GM21423 (cell line): ENCODE data around the gene SNAI1.
"Not testable (repeated sequence)": the region's sequence is repeated elsewhere in the genome, so short reads cannot be mapped to it uniquely, and the experiment has no call there.

Experiments
- ATAC-seq: cut with Tn5 transposase; IDR thresholded peaks from one replicate; pipeline ENCODE4 v1.9.1; 2021; ENCODE audit warnings: mild to moderate bottlenecking, moderate library complexity; ENCODE audit not compliant: unreplicated experiment

The SNAI1 gene

DNA sequence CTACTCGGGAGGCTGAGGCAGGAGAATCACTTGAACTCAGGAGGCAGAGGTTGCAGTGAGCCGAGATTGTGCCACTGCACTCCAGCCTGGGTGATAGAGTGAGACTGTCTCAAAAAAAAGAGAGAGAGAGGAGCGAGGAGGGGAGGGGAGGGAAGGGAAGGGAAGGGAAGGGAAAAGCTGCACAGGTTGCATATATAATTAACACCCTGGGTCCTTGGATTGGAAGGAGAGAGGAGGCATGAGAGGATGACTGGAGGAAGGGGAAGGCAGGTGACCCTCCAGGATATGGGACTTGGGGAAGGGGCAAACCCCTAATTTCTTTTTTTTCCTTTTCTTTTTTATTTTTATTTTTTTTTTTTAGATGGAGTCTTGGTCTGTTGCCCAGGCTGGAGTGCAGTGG, 28.8 kb downstream of the SNAI1 start:
- not testable (repeated sequence) for ATAC-seq

DNA sequence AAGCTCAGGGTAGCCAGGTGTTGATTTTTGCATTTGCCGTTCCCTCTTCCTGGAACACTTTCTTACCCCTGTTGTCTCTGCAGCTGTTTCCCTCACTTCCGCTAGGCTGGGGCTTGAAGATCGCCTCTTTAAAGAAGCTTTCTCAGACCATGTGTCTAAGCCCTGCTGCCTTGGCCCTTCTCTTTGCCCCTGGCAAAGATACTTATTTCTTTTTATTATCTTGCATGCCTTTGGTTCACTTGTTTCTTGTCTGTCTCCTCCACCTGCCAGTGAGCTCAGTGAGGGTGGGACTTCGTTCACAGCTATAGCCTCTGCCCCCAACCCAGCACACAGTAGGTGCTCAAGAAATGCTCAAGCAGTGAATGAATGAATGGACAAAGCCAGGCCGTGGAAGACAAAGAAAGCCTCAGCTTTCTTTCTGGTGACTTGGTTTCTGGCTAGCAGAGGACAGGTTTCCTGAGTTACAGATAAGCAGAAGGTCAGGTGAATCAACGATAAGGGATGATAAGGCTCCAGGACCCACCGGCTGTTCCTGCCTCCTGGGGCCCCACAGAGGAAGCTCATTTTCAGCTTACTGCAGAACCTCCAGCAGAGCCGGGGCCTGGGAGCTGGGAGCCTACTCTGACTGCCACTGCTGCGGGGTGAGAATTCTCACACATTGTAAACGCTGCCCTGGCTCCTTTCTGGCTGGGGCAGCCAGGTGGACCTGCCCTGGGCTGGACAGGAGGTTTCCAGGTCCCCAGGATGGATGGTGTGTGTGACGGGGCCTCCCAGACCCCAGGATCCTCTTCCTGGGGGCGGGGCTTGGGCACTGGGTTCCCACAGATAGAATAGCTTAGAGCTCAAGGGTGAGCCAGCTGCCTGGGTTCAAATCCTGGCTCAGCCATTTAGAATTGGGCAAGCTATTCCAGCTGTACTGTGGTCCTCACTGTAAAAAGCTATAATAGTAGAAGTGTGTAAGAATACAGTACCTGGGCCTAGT, 29.8 kb downstream of the SNAI1 start:
- no peak for ATAC-seq

DNA sequence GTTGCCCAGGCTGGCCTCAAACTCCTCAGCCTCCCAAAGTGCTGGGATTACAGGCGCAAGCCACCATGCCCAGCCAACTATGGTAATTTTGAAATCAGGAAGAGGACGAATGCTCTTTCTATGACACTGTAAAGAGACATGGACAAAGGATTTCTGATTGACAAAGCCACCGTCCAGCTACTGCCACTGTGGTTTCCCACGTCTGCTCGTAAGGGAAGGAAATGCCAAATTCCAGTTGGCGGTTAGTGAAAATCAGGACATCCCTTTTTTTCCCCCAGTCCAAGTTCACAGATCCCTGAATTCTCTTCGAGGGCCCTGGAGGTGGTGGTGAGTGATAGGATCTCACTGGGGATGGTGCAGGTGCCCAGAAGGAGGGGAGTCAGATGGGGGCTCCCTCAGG, 31.2 kb downstream of the SNAI1 start:
- no peak for ATAC-seq

DNA sequence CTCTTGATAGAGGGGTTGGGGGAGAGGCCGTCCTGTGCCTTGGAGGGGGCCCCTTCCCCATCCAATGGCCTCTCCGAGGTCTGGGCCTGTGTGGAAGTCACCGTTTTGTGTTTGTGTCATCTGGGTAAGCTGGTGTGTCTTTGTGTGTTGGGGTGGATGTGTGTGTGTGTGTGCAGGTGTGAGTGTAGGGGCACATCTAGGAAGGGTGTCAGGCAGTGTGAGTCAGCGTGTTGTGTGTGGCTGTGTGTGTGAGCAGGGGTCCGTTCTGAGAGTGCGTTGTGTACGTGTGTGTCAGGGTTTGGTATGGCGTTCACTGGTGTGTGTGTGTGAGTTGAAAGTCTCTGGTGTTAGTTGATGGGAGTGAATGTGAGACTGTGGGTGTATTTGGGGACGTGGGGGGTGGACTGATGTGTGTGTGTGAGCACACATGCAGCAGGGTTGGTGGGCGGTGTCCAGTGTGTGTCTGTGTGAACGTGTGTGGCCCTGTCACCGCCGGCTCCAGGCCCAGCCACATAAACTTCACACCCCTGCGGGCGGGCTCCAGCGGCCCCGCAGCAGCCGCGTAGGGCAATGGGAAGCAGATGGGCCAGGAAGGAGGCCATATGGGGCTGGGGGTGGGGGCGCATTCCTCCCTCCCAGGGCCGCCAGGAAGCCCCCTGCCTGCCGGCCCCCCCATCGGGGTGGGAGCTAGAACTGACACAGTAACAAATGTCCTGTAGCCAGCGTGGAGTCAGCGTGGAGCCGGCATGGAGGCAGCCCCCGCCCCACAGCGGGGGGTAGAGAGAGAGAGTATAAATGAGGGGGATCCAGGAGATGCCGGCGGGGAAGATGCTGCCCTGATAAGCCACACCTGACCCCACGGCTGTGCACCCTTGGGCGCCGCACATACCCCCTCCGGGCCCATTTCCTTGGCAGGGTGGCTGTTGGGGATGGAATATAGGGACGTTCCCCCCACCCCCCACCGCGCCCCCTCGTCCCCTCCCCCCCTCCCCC, 32.1 kb downstream of the SNAI1 start:
- ATAC-seq: no peak

DNA sequence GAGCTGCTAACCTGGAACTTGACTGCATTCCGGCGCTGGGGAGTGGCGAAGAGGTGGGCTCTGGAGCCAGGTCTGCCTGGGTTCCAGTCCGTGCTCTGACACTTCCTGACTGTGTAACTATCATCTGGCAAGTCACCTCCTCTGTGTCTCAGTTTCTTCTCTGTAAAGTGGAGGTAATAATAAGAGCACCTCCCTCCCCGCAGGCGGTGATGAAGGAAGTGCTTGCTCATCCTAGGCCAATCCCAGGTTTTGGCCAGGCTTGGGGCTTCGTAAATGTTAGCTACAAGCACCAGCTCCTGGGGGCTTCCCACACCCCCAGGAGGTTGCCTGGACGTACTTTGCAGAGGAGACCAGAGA, 32.8 kb downstream of the SNAI1 start:
- no peak for ATAC-seq

DNA sequence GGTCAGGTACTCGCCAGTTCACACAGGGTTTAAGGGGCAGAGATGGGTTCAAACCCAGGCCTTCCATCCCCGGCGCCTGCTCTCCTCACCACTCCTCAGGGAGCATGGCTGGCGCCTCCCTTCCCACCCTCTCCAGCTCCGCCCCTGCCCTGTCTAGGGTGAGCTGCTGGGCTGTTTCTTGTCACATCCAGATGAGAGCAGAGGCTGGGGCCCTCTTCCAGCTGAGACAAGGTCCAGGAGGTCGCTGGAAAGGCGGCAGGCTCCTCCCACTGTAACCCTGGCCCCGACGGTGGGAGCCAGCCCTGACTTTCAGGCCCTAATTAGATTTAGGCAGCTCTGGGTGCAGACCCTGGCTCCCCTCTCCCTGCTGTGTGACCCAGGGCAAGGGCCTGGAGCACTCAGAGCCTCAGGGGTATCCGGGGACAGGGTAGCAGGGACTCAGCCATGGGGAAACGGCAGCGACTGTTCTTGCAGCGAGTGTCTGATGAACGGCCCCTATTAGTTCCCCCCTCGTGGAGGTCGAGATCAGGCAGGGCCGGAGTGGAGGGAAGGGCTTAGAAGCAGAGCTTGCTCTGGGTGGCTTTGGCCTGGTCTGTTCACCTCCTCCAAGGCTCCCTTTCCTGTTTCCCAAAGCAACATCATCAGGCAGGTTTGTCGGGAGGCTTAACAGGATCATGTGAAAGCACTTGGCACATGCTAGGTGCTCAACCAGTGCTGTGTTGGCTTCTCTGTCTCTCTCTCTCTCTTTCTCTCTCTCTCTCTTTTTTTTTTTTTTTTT, 33.4 kb downstream of the SNAI1 start:
- ATAC-seq: no peak

DNA sequence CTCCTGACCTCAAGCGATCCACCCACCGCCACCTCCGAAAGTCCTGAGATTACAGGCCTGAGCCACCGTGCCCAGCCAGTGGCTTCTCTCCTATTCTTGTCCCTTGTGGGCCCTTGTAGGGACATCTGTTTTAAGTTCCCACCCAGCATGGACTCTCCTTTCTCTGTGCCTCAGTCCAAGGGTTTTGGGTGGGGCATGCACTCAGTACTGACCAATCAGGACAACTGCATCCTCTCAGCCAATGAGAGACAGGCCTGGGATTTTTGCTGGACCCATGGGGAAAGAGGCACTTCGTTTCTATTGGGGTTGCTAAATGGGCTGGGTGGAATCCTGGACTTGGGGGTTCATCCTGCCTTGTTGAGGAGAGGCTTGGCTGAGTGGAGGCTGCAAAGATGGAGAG, 34.4 kb downstream of the SNAI1 start:
- ATAC-seq: no peak

DNA sequence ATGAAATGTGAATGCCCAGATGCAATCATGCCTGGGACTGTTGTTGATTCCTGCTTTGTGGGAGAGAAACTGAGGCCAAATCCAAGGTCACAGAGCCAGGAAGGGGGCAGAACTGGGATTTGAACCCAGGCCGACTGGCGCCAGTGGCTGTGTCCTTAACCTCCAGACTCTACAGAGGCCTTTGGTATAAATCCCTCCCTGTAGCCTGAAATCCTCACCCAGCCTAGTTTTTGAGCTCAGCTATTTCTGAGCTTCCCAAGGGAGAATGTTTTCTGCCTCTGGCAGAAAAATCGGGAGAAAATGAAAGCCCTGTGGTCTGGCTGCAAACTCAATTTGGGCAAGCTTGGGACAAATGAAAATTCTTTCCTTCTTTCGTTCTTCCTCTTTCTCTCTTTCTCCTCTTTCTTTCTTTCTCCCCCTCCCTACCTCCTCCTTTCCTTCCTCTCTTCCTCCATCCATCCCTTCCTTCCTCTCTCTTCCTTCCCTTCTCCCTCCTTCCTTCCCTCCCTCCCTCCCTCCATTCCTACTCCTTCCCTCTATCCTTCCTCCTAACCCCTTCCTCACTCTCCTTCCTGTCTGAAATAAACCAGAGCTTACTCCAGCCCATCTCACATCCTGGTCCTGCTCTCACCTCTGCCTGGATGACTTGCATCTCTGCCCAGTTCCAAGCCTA, 34.9 kb downstream of the SNAI1 start:
- no peak for ATAC-seq

DNA sequence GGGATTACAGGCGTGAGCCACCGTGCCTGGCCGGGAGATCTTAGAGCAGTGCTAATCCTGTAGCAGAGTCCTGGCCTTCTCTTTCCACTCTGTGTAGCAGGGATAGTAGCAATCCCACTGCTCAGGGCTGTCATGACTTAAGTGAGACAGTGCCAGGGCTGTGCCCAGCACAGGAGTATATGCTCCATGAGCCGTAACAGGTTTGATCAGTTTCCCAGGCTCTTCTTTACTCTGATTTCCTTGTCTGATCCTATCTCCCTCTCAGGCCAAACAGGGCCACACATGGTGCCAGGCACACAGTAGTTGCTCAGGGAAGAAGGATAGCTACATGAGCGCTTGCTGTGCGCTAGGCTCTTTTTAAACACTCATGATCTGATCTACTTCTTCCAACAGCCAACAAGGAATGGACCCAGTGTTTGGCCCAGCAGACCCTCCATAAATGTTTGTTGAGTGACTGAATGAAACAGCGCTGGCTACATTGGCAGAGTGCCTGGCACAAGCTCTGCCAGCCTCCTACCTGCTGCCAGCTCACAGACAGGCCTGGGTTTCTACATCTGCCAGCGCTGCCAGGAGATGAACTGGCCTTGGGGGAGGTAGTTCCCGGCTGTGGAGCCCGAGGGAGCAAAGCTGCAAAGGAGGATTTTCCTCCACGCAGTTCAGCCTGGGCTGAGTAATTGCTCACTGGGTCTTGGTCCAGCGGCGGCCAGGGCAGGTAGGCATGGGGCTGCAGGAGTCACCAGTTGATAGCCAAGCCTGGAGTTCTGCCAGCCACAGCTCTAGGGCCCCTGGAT, 36.9 kb downstream of the SNAI1 start:
- no peak for ATAC-seq

DNA sequence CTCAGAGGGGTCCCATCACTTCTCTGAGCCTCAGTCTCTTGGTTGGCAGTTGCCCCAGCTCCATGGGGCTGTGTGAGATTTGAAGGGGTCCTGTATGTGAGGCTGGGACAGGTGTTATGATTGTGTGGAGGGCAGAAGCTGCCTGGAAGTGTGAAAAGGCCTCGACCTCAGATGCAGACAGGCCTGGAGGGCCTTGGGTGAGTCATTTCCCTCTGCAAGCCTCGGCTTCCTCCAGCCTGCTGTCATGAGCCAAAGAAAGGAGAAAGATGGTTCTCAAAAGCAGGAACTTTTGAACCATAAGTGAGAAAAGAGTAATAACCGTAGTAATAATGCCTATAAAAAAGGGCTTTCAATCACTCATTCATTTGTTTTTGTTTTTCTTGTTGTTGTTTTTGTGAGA, 37.5 kb downstream of the SNAI1 start:
- ATAC-seq: no peak

DNA sequence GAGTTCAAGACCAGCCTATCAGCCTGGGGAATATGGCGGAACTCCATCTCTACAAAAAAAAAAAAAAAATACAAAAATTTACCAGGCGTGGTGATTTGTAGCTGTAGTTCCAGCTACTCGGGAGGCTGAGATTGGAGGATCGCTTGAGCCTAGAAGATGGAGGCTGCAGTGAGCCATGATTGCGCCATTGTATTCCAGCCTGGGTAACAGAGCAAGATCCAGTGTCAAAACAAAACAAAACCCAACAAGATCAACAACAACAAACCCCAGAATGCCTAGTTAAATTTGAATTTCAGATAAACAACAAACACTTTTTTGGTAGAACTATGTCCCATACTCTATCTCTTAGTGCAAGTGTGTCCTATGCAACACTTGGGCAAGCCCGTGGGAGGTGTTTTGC, 39.9 kb downstream of the SNAI1 start:
- no peak for ATAC-seq

DNA sequence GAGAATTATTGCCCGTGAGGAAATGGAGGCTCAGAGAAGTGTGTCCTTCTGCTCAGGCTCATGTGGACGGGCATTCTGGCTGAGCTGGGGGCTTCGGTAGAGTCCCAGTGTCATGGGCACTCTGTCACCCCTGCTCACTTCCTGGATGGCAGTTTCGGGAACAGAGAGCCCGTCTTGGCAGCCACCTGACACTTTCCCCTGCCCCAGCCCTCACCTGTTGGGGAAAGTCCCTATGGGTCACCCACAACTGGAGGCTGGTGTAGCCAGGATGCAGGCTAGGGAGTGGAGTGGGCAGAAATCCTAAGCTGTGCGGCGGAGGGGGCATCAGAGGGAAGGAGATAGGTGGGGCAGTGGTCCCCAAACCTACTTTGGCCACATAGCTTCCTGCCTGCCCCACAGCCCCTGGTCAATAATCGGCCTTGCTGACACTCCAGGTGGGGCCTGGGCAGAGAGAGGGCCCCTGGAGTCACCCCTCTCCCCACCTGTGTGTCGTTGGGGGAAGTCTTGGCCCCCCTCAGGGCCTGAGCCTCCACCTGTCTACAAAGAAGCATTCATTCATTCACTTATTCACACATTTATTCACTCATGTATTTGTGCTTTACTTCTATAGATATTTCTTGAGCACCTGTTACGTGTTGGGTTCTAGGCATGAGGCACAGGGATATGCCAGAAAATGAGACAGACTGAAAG, 40.5 kb downstream of the SNAI1 start:
- ATAC-seq: no peak

DNA sequence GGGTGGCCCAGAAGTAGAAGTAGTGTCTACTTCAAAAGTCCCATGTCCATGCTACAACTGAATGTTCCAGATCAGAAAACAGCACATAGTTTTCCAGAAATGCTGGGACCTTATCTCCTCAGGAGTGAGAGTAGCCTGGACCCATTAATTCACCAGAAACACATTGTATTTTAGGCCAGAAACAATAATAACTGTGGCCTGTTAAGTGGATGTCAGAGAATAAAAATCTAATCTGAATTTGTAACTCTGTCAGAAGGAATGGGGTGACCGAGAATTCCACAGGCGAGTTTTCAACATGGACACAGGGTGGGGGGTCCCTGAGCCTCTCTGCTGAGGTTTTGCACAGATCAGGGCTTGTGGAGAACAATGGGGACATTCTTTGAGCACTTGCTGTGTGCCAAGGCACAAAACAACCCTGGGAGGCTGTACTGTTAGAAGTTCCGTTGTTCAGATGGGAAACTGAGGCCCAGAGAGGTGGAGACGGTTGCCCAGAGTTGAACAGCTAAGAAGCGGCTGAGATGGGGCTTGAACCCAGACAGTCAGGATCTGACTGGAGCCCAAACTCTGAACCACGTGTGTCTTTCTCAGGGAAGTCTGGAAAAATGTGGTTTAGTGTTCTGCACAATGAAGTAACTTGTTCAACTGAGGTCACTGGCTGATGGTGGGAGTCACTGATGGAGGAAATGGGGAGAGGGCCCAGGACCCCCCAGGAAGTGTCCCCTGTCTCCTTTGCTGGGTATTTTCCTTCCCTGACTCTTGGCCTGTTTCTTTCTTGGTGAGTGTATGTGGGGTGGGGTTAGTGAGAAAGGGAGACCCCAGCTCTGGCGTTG, 44.2 kb downstream of the SNAI1 start:
- no peak for ATAC-seq

DNA sequence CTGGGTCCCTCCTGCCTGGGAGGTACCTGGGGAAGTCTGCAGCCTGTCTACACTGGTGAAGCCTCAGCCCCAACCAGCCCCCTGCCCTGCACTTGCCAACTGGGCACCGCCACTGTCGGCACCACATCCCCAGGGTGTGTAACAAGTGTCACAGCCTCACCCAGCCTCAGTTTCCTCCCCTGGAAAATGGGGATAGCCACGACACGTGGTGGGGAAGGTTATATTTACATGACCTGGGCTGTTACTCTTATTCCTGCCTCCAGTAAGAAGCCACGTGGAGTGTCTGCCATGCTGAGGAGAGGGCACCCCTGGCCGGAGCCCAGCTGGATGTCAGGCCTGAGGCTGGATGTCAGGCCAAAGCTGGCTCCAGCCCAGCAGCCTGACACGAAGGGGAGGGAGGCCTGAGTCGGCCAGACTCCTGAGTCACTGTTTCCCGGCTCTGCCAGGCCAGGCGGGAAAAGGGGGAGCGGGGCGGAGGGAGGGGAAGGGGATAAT, 44.9 kb downstream of the SNAI1 start:
- ATAC-seq: no peak

DNA sequence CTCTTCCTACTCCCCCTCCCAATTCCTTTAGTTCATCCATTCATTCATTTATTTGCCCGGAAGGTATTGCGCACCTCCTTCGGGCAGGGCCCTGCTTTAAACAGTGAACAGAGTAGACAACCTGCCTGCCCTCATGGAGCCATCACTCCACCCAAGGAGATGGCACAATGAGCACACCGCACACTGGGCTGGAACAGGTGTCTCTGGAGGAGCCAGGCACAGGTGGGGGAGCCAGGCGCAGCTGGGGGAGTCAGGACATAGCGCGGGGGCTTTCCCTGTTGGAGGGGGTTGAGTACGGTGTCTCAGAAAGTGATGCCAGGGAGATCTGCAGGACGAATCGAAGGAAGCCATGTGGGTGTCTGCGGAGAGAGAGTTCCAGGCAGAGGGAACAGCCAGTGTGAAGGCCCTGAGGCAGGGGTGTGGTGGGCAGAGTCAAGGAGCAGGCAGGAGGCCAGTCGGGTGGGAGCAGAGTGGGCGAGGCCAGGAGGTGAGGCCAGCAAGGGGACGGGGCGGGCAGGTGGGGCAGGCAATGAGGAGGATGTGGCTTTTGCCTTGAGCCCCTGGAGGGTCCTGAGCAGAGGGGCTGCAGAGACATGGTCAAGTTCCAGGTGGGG, 46.4 kb downstream of the SNAI1 start:
- ATAC-seq: no peak

DNA sequence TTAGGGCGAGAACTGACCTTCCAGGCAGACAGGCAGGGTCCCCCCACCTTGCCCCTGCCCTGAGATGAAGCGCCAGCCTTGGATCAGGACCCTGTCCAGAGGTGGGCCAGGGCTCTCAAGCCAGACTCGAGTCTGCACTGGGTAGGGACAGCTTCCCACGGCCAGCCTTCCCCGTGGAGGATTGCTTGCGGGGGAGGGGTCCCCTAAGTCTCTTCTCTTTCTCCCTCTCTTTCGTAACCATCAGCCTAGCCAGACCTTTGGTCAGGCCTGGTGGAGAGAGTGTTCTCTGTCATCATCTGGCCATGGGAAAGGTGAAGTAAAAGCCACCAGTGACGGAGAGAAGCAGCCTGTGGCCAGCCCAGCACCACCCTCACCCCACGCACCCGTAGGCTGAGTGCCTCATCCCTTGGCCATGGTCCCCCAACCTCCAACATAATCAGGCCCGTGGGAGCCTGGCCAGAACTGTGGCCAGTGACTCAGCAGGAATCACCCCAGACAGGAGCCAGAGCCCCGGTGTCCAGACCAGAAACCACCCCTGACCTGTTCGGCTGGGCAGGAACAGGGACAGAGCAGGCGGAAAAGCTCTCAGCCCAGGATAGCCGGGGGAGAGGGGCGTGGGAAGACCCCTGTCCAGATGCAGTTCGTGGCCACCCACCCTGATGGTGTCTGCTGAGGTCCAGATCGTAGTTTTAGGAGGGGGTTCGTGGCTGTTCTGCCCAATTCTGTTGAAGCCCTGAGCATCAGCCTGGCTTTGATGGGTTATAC, 47.1 kb downstream of the SNAI1 start:
- ATAC-seq: no peak
